ENCODE data around the gene OR6F1. TPM values are rescaled to one million over a fixed set of nuclear protein-coding genes. Genes with fewer than 3 reads are reported as not detected.
"Not testable (repeated sequence)": the region's sequence is repeated elsewhere in the genome, so short reads cannot be mapped to it uniquely, and the experiment has no call there.

OR6F1 gene
- total RNA-seq, 6 experiments from 2014 or later: not detected

GRCh38 chr1:247746391-247746935 lies 30.0 kb upstream of the OR6F1 start:
- H3K4me3 Mint-ChIP-seq: no peak overlapping the region
- peaks cover 33% of the 10 kb centered on the region for H3K9me3 Mint-ChIP-seq
- H3K4me1 Mint-ChIP-seq (ENCODE audit: low read depth): peaks cover 36% of the 10 kb centered on the region; the same call in 1 of the 2 replicates
- DNase-seq: no peak
- H3K36me3 Mint-ChIP-seq (ENCODE audit: low read depth): no peaks in the 10 kb centered on the region
- TF ChIP-seq CTCF (IDR thresholded peaks at IDR 0.05): no peak
- H3K27ac Mint-ChIP-seq: no peak overlapping the region; the same call in 1 of the 2 replicates
- H3K27me3 Mint-ChIP-seq (ENCODE audit: insufficient read depth): no peaks in the 10 kb centered on the region

- DNase-seq: peak; percentile 39
- Mint-ChIP-seq H3K4me3 (peak overlapping the region; percentile 16; the same call in 1 of the 2 replicates), H3K27ac (peak overlapping the region; percentile 33; the same call in 1 of the 2 replicates), H3K9me3 (peaks cover 40% of the 10 kb centered on the region), H3K4me1 (ENCODE audit: low read depth) (peaks cover 52% of the 10 kb centered on the region; the same call in 1 of the 2 replicates)
- H3K27me3 Mint-ChIP-seq (ENCODE audit: insufficient read depth); H3K36me3 Mint-ChIP-seq (ENCODE audit: low read depth): not testable (repeated sequence)
These were observed 25.8 kb upstream of the OR6F1 start for GRCh38 chr1:247742215-247742760.

GRCh38 chr1:247741756-247742155 lies 25.3 kb upstream of the OR6F1 start:
- DNase-seq: no peak
- Mint-ChIP-seq H3K27ac (peak overlapping the region; percentile 68; the same call in 1 of the 2 replicates), H3K4me3 (peak overlapping the region; percentile 16; the same call in 1 of the 2 replicates), H3K4me1 (ENCODE audit: low read depth) (peaks cover 46% of the 10 kb centered on the region; the same call in 1 of the 2 replicates), H3K27me3 (ENCODE audit: insufficient read depth) (no peaks in the 10 kb centered on the region), H3K9me3 (peaks cover 40% of the 10 kb centered on the region), H3K36me3 (ENCODE audit: low read depth) (0 out of 2 replicates have a peak, but pooled peaks cover 5% of the 10 kb centered on the region)
- no peak for TF ChIP-seq CTCF (IDR thresholded peaks at IDR 0.05)

GRCh38 chr1:247740721-247741120 lies 24.3 kb upstream of the OR6F1 start:
- H3K36me3 Mint-ChIP-seq (ENCODE audit: low read depth): 0 out of 2 replicates have a peak, but pooled peaks cover 5% of the 10 kb centered on the region
- H3K4me1 Mint-ChIP-seq (ENCODE audit: low read depth): peaks cover 36% of the 10 kb centered on the region; the same call in 1 of the 2 replicates
- H3K9me3 Mint-ChIP-seq: peaks cover 44% of the 10 kb centered on the region
- H3K27me3 Mint-ChIP-seq (ENCODE audit: insufficient read depth): no peaks in the 10 kb centered on the region
- H3K4me3 Mint-ChIP-seq: no peak overlapping the region
- TF ChIP-seq CTCF (IDR thresholded peaks at IDR 0.05): no peak
- no peak for DNase-seq
- H3K27ac Mint-ChIP-seq: no peak overlapping the region; the same call in 1 of the 2 replicates

GRCh38 chr1:247738315-247738714 lies 21.9 kb upstream of the OR6F1 start, which contains the start of gene OR14K1:
Gene OR14K1 (plus strand): TSS chr1:247738615. CDS start chr1:247738615, 0 bp downstream.
- H3K4me1 Mint-ChIP-seq (ENCODE audit: low read depth): peaks cover 39% of the 10 kb centered on the region; the same call in 1 of the 2 replicates
- TF ChIP-seq CTCF (IDR thresholded peaks at IDR 0.05): no peak
- peaks cover 42% of the 10 kb centered on the region for H3K9me3 Mint-ChIP-seq
- H3K27ac Mint-ChIP-seq: peak within 1 kb of the TSS; percentile 45; the same call in 1 of the 2 replicates
- H3K4me3 Mint-ChIP-seq: peak within 1 kb of the TSS; percentile 1; the same call in 1 of the 2 replicates
- H3K27me3 Mint-ChIP-seq (ENCODE audit: insufficient read depth): no peaks in the 10 kb centered on the region
- 0 out of 2 replicates have a peak, but pooled peaks cover 5% of the 10 kb centered on the region for H3K36me3 Mint-ChIP-seq (ENCODE audit: low read depth)
- no peak for DNase-seq

- Mint-ChIP-seq H3K27me3 (ENCODE audit: insufficient read depth) (no peaks in the 10 kb centered on the region; the same call in 1 of the 2 replicates), H3K4me1 (ENCODE audit: low read depth) (no peaks in the 10 kb centered on the region), H3K27ac (no peak overlapping the region), H3K9me3 (peaks cover 12% of the 10 kb centered on the region), H3K36me3 (ENCODE audit: low read depth) (no peaks in the 10 kb centered on the region), H3K4me3 (no peak overlapping the region)
- no peak for TF ChIP-seq CTCF (IDR thresholded peaks at IDR 0.05)
- DNase-seq: no peak
These were observed 4.8 kb upstream of the OR6F1 start for GRCh38 chr1:247721222-247721621.

Data from HFFc6 (cell line).